GM12878 (cell line): ENCODE measurements around the gene ATP2A2. TPM values are rescaled to one million over a fixed set of nuclear protein-coding genes. Genes with fewer than 3 reads are reported as not detected.

Experiments used
- ATAC-seq: fragments of 200-7000 bp; cut with Tn5 transposase; 3 replicates; pipeline ENCODE4 v1.9.1; 2020; ENCODE audit warnings: mild to moderate bottlenecking, moderate library complexity
- BruUV-seq: library from RNA; stranded (reverse); fragments of 400-500 nt; replicated peaks from 2 replicates; lab custom pipeline; 2021; lab: Mats Ljungman, UMichigan
- CTCF ChIA-PET: fragments of 300-600 bp; sonication (Branson Sonifier 250); formaldehyde crosslinking; extraction: SDS; loops from one replicate; lab custom pipeline; 2021; ENCODE audit warnings: inconsistent platforms; lab: Yijun Ruan, JAX
- POLR2A ChIA-PET: fragments of 350-600 bp; formaldehyde crosslinking; extraction: SDS; loops from one replicate; lab custom pipeline; 2021; ENCODE audit warnings: inconsistent platforms; lab: Charles Lee
- RAD21 ChIA-PET: fragments of 300-600 bp; sonication (Branson Sonifier 250); formaldehyde crosslinking; loops from one replicate; lab custom pipeline; 2023; ENCODE audit warnings: antibody characterized with exemption; ENCODE audit not compliant: unreplicated experiment; lab: Charles Lee
- SMC1A ChIA-PET: fragments of 300-600 bp; sonication (Branson Sonifier 250); formaldehyde crosslinking; loops from one replicate; lab custom pipeline; 2023; ENCODE audit not compliant: unreplicated experiment, uncharacterized antibody; lab: Charles Lee
- DNase-seq: peaks from one replicate; pipeline ENCODE4 v3.0.0-alpha.2; 2011; ENCODE audit warnings: low read depth, low spot score
- FAIRE-seq: peaks from 3 replicates; lab custom pipeline; 2011; peaks lifted over from hg19 to GRCh38; lab: Jason Lieb, UNC
- H2AFZ ChIP-seq: 2 replicates; pipeline ENCODE4 v1.6.0; 2011; ENCODE audit warnings: low read depth, low read length, control low read depth; ENCODE audit not compliant: control insufficient read depth
- H3K27ac ChIP-seq: 2 replicates; pipeline ENCODE4 v1.5.1; 2011; ENCODE audit warnings: control low read depth; ENCODE audit not compliant: control insufficient read depth, insufficient read depth
- H3K27me3 ChIP-seq, 2 experiments: replicated peaks in 1 of 2; 2 replicates each; pipeline versions ENCODE4 v1.6.0 to v1.6.1; 2011; ENCODE audit warnings: low read length in 1 of 2; ENCODE audit not compliant: control insufficient read depth in 2 of 2, insufficient read depth in 2 of 2
- H3K36me3 ChIP-seq, 2 experiments: 2 replicates each; pipeline ENCODE4 v1.5.1; 2011; ENCODE audit warnings: low read length in 1 of 2; ENCODE audit not compliant: control insufficient read depth in 2 of 2, insufficient read depth in 2 of 2
- H3K4me1 ChIP-seq: 2 replicates; pipeline ENCODE4 v1.6.1; 2011; ENCODE audit warnings: mild to moderate bottlenecking, low read length, moderate library complexity, mixed read lengths; ENCODE audit not compliant: control insufficient read depth, insufficient read depth
- H3K4me2 ChIP-seq: 2 replicates; pipeline ENCODE4 v1.6.0; 2011; ENCODE audit warnings: control low read depth; ENCODE audit not compliant: control insufficient read depth, insufficient read depth
- H3K4me3 ChIP-seq: fragments of 200-600 bp; sonication (generic); 2 replicates; pipeline ENCODE4 v1.5.1; 2016
- H3K79me2 ChIP-seq: 2 replicates; pipeline ENCODE4 v1.6.0; 2011; ENCODE audit warnings: low read length; ENCODE audit not compliant: control insufficient read depth, insufficient read depth
- H3K9ac ChIP-seq: 2 replicates; pipeline ENCODE4 v1.8.0; 2011; ENCODE audit warnings: low read length, control low read depth, mixed read lengths; ENCODE audit not compliant: control insufficient read depth, insufficient read depth
- H3K9me3 ChIP-seq: replicated peaks from 3 replicates; pipeline ENCODE4 v1.5.1; 2011; ENCODE audit warnings: mild to moderate bottlenecking, low read length; ENCODE audit not compliant: control insufficient read depth, insufficient read depth
- H4K20me1 ChIP-seq: 2 replicates; pipeline ENCODE4 v1.6.0; 2011; ENCODE audit not compliant: control insufficient read depth, insufficient read depth
- ATF3 ChIP-seq: IDR thresholded peaks from 2 replicates; pipeline ENCODE4 v1.6.1; 2011; ENCODE audit warnings: low read depth, mild to moderate bottlenecking, low read length, moderate library complexity, borderline replicate concordance; ENCODE audit errors: extremely low read depth
- CEBPB ChIP-seq, 2 experiments: fragments of 150-350 bp in 1 of 2; IDR thresholded peaks; 2 replicates each; pipeline ENCODE4 v1.6.1; 2012 to 2014; ENCODE audit warnings: low read depth in 2 of 2, low read length in 2 of 2, borderline replicate concordance in 1 of 2, inconsistent platforms in 1 of 2
- CREM ChIP-seq: IDR thresholded peaks from 2 replicates; pipeline ENCODE4 v1.6.1; 2014; ENCODE audit warnings: antibody characterized with exemption, low read depth
- CTCF ChIP-seq, 3 experiments: IDR thresholded peaks in 2 of 3; conservative IDR thresholded peaks in 1 of 3; 2 replicates each; pipeline ENCODE4 v1.5.1; 2011; ENCODE audit warnings: low read depth in 3 of 3, low read length in 3 of 3, mild to moderate bottlenecking in 3 of 3, control low read depth in 2 of 3, moderate library complexity in 2 of 3, inconsistent platforms in 1 of 3, mixed read lengths in 1 of 3; ENCODE audit not compliant: control insufficient read depth in 2 of 3, insufficient read depth in 1 of 3; ENCODE audit errors: extremely low read depth in 1 of 3
- E4F1 ChIP-seq: fragments of 450-650 bp; IDR thresholded peaks from 2 replicates; pipeline ENCODE4 v1.6.1; 2018; ENCODE audit warnings: borderline replicate concordance, mild to moderate bottlenecking; ENCODE audit not compliant: partially characterized antibody
- EP300 ChIP-seq, 2 experiments: fragments of 150-350 bp in 1 of 2; IDR thresholded peaks; 2 replicates each; pipeline ENCODE4 v1.6.1; 2011 to 2012; ENCODE audit warnings: low read depth in 2 of 2, low read length in 2 of 2, borderline replicate concordance in 1 of 2, improper control_type of control experiment in 1 of 2, inconsistent platforms in 1 of 2; ENCODE audit not compliant: control insufficient read depth in 1 of 2
- FOXK2 ChIP-seq: fragments of 450-650 bp; IDR thresholded peaks from 2 replicates; pipeline ENCODE4 v1.6.1; 2017; ENCODE audit warnings: mild to moderate bottlenecking, moderate library complexity
- GATAD2B ChIP-seq: fragments of 450-650 bp; conservative IDR thresholded peaks from 2 replicates; pipeline ENCODE4 v1.6.1; 2017; ENCODE audit warnings: low read depth, mild to moderate bottlenecking, moderate library complexity
- IKZF2 ChIP-seq, 2 experiments: fragments of 450-650 bp; IDR thresholded peaks; 2 replicates each; pipeline ENCODE4 v1.6.1; 2017; ENCODE audit warnings: mild to moderate bottlenecking in 2 of 2, moderate library complexity in 2 of 2
- MEF2A ChIP-seq: IDR thresholded peaks from 2 replicates; pipeline ENCODE4 v1.6.1; 2011; ENCODE audit warnings: low read depth, mild to moderate bottlenecking, low read length, moderate library complexity; ENCODE audit not compliant: insufficient read depth
- MEF2B ChIP-seq: fragments of 450-650 bp; IDR thresholded peaks from 2 replicates; pipeline ENCODE4 v1.6.1; 2018; ENCODE audit warnings: mild to moderate bottlenecking, moderate library complexity; ENCODE audit not compliant: partially characterized antibody, poor library complexity, severe bottlenecking
- MYB ChIP-seq: fragments of 150-350 bp; IDR thresholded peaks from 2 replicates; pipeline ENCODE4 v1.6.1; 2014; ENCODE audit warnings: mild to moderate bottlenecking, low read depth, low read length, borderline replicate concordance
- NR2F1 ChIP-seq: fragments of 450-650 bp; conservative IDR thresholded peaks from 2 replicates; pipeline ENCODE4 v1.6.1; 2017; ENCODE audit warnings: mild to moderate bottlenecking
- SMAD1 ChIP-seq: fragments of 450-650 bp; IDR thresholded peaks from 2 replicates; pipeline ENCODE4 v1.6.1; 2018; ENCODE audit warnings: mild to moderate bottlenecking, low read depth; ENCODE audit not compliant: partially characterized antibody
- SP1 ChIP-seq: IDR thresholded peaks from one replicate; pipeline ENCODE4 v1.6.1; 2011; ENCODE audit warnings: low read depth, low read length
- SPI1 ChIP-seq: IDR thresholded peaks from 2 replicates; pipeline ENCODE4 v1.6.1; 2011; ENCODE audit warnings: low read depth, mild to moderate bottlenecking, low read length, moderate library complexity, borderline replicate concordance; ENCODE audit not compliant: insufficient read depth
- SREBF1 ChIP-seq: IDR thresholded peaks from 2 replicates; pipeline ENCODE4 v1.6.1; 2012; ENCODE audit warnings: mild to moderate bottlenecking, low read length
- WRNIP1 ChIP-seq: IDR thresholded peaks from 2 replicates; pipeline ENCODE4 v1.6.1; 2011; ENCODE audit warnings: low read depth, low read length, improper control_type of control experiment, borderline replicate concordance
- ZBED1 ChIP-seq: IDR thresholded peaks from 2 replicates; pipeline ENCODE4 v1.6.1; 2016; ENCODE audit warnings: borderline replicate concordance
- WGBS: methylation state at CpG from one replicate; pipeline ENCODE4 v1.1.6; 2016; ENCODE audit warnings: low lambda C conversion rate; ENCODE audit not compliant: insufficient replicate concordance, insufficient coverage; ENCODE audit errors: missing lambda C conversion rate; 5-methylcytosine and 5-hydroxymethylcytosine counted together
- in situ Hi-C: fragments of 300-500 bp; cut with MboI; formaldehyde crosslinking; loops from 9 replicates; pipeline ENCODE4 v1.14.3; 2018; ENCODE audit warnings: mixed read lengths
- intact Hi-C: fragments of 100-400 bp; cut with micrococcal nuclease; formaldehyde crosslinking; loops from one replicate; pipeline ENCODE4 v1.14.2; 2022; ENCODE audit not compliant: unreplicated experiment
- polyA plus RNA-seq, 11 experiments: library from polyadenylated mRNA; depleted of rRNA in 4 of 11; unstranded in 6 of 11; stranded (reverse) in 5 of 11; fragments of >200 nt; fragmentation: Nextera tagmentation in 4 of 11; fragmentation: Illumina TruSeq in 1 of 11; extraction: Ambion mirVana in 4 of 11; extraction: Trizol in 1 of 11; gene quantifications; 1 replicate in 1 of 11; 2 replicates in 10 of 11; pipeline versions ENCODE4 v1.2.1 to v1.2.3, GENCODE V29; 2011 to 2016; ENCODE audit warnings: inconsistent platforms in 2 of 11, missing spikeins in 2 of 11, low read depth in 1 of 11
- total RNA-seq, 4 experiments: library from RNA; depleted of rRNA in 3 of 4; stranded (reverse); fragments of >200 nt in 3 of 4; fragmentation: Illumina TruSeq in 1 of 4; extraction: Trizol in 1 of 4; gene quantifications; 2 replicates each; pipeline versions ENCODE4 v1.2.1 to v1.2.3, GENCODE V29; 2013 to 2021

ATP2A2 gene
- total and polyA plus RNA-seq, 10 of the 15 experiments (the other 5 are each of a cell fraction or from before 2014, with no cell fraction given): 3.7 to 133 (median 34.4) TPM

GRCh38 chr12:110370732-110371231, 89.7 kb downstream of the ATP2A2 start:
- CTCF ChIA-PET: interaction anchor here (0.7 to 1.9 kb wide), 5 partner anchors 9 to 231 kb away, joined by 3 to 7 read pairs (median 4); no protein-coding TSS in a partner anchor
- BruUV-seq: no TSS peak
- 49% methylated on average over 13 of the region's 13 CpGs for WGBS
- no peaks in the 10 kb centered on the region for H3K27me3 ChIP-seq
- H3K4me1 ChIP-seq: peaks cover 21% of the 10 kb centered on the region
- H3K4me2 ChIP-seq: 0 out of 2 replicates have a peak overlapping the region, but pooled peaks have one; percentile 30
- H3K4me3 ChIP-seq: no peak overlapping the region
- DNase-seq (no peak), ATAC-seq (0 out of 3 replicates have a peak, but pooled peaks have one; percentile 5), FAIRE-seq (no peak)
- no peak overlapping the region for H3K9ac ChIP-seq
- intact Hi-C loops: no loop called here
- H2AFZ ChIP-seq: no peak overlapping the region
- in situ Hi-C loops: no loop called here
- RAD21 ChIA-PET: interaction anchor here (0.7 to 2.0 kb wide), 7 partner anchors 13 to 79 kb away, joined by 3 to 10 read pairs (median 3); partner anchors contain the start of genes ANAPC7 and ARPC3
- H3K36me3 ChIP-seq: peaks cover 20 to 23% of the 10 kb centered on the region in 2 experiments
- SMC1A ChIA-PET: interaction anchor here (1.0 to 1.7 kb wide), 4 partner anchors 16 to 39 kb away, joined by 4 to 10 read pairs (median 5); no protein-coding TSS in a partner anchor
- no peaks in the 10 kb centered on the region for H3K9me3 ChIP-seq
- no peaks in the 10 kb centered on the region for H4K20me1 ChIP-seq
- H3K79me2 ChIP-seq: no peaks in the 10 kb centered on the region
- H3K27ac ChIP-seq: no peak overlapping the region; the same call in 1 of the 2 replicates
- POLR2A ChIA-PET: interaction anchor here (0.5 to 1.1 kb wide), 5 partner anchors 9 to 213 kb away, joined by 3 to 9 read pairs (median 4); no protein-coding TSS in a partner anchor
- TF ChIP-seq WRNIP1 (no peak), SREBF1 (no peak), E4F1 (no peak), MEF2A (no peak), ATF3 (no peak), MEF2B (no peak), ZBED1 (no peak), GATAD2B (0 out of 2 replicates have a peak, but pooled peaks have one; percentile 41), NR2F1 (peak; percentile 52; the same call in 1 of the 2 replicates), SP1 (no peak), CTCF (IDR thresholded peaks at IDR 0.05 in 2 of 3, conservative IDR thresholded peaks at IDR 0.05 in 1 of 3; ENCODE audit: control insufficient read depth in 2 of 3, extremely low read depth in 1 of 3, insufficient read depth in 1 of 3, low read depth in 3 of 3, low read length in 3 of 3) (no peak), SMAD1 (no peak), EP300 (IDR thresholded peaks at IDR 0.05; ENCODE audit: borderline replicate concordance in 1 of 2, control insufficient read depth in 1 of 2, low read depth in 2 of 2, low read length in 2 of 2) (no peak), SPI1 (peak; percentile 21; the same call in 1 of the 2 replicates), CREM (no peak), CEBPB (IDR thresholded peaks at IDR 0.05; ENCODE audit: borderline replicate concordance in 1 of 2, low read depth in 2 of 2, low read length in 2 of 2) (no peak), FOXK2 (no peak), IKZF2 (IDR thresholded peaks at IDR 0.05) (peak; percentile 12 to 40; a peak in 1 of 4 replicates), MYB (no peak)
